ENCODE results near the gene CMIP.

DNA sequence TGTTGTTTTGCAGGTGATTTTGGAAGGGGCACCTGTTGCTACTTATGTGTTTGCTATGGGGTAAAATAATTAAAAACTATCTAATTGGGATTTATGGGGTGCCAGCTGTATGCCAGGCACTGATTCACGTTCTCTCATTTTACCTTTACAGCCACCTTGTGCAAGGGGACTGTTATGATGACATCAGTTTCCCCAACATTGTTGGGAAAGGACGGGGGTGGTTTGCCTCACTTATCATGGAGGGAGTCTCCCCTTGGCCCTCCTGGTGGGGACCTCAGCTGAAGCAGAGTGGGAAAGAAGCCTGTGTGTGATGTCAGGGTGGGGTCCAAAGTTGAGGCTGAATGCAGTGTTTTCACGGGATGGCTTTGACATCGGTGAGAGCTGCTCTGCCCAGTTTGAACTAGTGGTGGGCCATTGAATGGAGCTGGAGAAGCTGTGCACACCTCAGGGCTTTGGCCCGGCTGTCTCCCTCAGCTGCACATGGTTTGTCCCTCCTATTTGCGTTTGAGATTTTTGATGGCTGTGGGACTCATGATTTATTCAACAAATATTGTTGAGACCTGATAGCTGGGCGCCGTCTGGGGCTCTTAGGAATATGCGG lies 36.1 kb downstream of the CMIP start:
- TF ChIP-seq, protein P1, sequence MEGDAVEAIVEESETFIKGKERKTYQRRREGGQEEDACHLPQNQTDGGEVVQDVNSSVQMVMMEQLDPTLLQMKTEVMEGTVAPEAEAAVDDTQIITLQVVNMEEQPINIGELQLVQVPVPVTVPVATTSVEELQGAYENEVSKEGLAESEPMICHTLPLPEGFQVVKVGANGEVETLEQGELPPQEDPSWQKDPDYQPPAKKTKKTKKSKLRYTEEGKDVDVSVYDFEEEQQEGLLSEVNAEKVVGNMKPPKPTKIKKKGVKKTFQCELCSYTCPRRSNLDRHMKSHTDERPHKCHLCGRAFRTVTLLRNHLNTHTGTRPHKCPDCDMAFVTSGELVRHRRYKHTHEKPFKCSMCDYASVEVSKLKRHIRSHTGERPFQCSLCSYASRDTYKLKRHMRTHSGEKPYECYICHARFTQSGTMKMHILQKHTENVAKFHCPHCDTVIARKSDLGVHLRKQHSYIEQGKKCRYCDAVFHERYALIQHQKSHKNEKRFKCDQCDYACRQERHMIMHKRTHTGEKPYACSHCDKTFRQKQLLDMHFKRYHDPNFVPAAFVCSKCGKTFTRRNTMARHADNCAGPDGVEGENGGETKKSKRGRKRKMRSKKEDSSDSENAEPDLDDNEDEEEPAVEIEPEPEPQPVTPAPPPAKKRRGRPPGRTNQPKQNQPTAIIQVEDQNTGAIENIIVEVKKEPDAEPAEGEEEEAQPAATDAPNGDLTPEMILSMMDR (IDR thresholded peaks at IDR 0.05): no peak
- TF ChIP-seq EZH2 (IDR thresholded peaks at IDR 0.05): no peak

Data from neural progenitor cell (in vitro differentiated cells).